CD1c-positive myeloid dendritic cell (primary cell): ENCODE results near the gene RBAK.
"Not testable (repeated sequence)": the region's sequence is repeated elsewhere in the genome, so short reads cannot be mapped to it uniquely, and the experiment has no call there.

ENCODE experiments used
- DNase-seq: peaks from one replicate; pipeline ENCODE4 v3.0.0-alpha.2; 2016; ENCODE audit errors: extremely low spot score

The RBAK gene

DNA sequence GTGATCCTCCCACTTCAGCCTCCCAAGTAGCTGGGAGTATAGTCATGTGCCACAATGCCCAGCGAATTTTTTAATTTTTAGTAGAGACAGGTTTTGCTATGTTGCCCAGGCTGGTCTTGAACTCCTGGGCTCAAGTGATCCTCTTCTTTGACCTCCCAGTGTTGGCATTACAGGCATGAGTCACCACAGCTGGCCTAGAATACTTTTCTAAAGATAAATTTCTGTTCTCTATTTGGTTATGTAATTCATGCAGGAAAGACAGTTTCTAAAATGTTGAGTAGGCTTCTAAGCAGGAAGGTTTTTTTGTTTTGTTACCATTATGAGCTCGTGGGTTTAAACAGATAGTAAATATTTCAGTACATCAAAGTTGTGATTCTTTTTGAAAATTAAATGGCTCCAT lies 5.0 kb downstream of the RBAK start:
- peak; percentile 3 for DNase-seq

DNA sequence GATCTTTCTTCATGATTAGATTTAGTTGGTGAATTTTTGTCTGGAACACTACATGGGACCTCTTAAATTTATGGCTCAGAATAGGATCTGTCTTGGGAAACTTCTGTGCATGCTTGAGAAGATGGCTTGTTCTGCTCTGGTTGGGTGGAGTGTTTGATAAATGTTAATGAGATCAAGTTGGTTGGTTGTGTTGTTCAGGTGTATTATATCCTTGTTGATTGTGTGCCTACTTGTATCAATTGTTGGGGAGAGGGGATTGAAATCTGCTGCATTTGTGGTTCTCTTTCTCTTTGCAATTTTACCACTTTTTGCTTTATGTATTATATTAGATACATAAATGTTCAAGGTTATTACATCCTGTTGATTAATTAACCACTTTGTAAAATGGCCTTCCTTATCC lies 6.1 kb downstream of the RBAK start:
- not testable (repeated sequence) for DNase-seq

DNA sequence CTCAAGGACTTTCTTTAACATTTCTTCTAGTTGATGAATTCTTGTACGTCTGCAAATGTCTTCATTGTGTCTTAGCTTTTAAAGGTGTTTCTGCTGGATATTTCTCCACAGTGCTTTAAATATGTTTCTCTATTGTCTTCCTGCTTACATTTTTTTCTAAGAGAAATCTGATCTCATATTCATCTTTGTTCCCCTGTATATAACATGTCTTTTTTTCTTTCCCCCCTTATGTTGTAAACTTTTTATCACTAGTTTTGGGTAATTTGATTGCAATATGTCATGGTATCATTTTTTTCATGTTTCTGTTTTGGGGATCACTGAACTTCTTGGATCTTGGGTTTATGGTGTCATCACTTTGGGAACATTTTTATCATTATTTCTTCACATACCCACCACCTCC lies 7.5 kb downstream of the RBAK start:
- no peak for DNase-seq

DNA sequence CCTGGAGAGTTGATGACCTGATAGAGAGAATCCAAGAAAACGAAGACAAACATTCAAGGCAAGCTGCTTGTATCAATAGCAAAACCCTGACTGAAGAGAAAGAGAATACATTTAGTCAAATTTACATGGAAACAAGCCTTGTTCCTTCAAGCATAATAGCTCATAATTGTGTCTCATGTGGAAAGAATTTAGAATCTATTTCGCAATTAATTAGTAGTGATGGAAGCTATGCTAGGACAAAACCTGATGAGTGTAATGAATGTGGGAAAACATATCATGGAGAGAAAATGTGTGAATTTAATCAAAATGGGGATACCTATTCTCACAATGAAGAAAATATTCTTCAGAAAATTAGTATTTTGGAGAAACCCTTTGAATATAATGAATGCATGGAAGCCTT lies 18.0 kb downstream of the RBAK start:
- DNase-seq = no peak

DNA sequence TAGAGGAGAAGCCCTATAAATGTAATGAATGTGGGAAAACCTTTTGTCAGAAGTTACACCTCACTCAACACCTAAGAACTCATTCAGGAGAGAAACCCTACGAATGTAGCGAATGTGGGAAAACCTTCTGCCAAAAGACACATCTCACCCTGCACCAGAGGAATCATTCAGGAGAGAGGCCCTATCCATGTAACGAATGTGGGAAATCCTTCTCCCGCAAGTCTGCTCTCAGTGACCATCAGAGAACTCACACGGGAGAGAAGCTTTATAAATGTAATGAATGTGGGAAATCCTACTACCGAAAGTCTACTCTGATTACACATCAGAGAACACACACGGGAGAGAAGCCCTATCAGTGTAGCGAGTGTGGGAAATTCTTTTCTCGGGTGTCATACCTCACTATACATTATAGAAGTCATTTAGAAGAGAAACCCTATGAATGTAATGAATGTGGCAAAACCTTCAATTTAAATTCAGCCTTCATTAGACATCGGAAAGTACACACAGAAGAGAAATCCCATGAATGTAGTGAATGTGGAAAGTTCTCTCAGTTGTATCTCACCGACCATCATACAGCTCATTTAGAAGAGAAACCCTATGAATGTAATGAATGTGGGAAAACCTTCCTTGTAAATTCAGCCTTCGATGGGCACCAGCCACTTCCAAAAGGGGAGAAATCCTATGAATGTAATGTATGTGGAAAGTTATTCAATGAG lies 18.9 kb downstream of the RBAK start:
- DNase-seq = no peak

DNA sequence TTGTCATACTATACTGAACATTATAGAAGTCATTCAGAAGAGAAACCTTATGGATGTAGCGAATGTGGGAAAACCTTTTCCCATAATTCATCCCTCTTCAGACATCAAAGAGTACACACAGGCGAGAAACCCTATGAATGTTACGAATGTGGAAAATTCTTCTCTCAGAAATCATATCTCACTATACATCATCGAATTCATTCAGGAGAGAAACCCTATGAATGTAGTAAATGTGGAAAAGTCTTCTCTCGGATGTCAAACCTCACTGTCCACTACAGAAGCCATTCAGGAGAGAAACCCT lies 19.4 kb downstream of the RBAK start:
- no peak for DNase-seq

DNA sequence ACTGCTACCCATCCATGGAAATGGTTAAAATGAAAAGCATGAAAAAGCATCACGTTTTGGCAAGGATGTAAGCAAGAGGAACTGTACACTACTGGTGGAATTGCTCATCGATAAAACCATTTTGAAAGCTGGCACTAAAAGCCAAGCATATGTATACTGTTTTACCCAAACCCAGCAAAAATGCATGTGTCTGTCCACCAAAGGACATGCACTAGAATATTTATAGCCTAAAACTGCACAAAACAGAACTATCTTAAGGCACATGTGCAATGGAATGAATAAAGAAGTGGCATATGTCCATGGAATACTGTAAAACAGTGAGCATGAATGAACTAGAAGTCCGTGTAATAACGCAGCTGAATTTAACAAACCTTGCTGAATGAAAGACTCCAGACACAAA lies 22.9 kb downstream of the RBAK start:
- DNase-seq = no peak

DNA sequence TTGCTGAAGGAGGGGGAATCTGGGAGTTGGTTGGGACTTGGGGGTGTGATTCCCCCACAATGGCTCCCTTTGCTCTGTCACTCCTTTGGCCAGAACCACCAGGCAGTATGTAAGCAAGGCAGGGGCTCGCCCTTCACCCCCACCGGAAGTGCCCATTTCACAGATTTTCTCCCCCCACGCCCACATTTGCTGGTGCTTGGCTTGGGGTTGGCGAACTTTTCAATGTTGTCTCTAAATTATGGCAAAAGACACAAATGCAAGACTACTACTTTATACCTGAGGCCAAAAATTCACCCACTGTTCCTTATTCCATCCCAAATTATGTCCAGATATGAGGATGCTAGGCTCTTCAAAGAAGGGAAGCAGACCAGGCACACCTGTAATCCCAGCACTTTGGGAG lies 24.5 kb downstream of the RBAK start:
- no peak for DNase-seq

DNA sequence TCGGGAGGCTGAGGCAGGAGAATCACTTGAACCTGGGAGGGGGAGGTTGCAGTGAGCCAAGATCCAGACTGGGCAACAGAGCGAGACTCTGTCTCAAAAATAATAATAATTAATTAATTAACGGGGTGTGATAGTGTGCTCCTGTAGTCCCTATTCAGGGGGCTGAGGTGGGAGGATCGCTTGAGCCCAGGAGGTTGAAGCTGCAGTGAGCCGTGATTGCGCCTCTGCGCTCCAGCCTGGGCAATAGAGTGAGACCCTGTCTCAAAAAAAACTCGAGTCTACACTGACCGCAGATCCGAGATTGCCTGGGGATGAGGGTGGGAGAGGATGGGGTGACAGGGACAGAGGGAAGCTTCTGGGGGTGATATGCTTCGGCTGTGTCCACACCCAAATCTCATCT lies 29.5 kb downstream of the RBAK start:
- not testable (repeated sequence) for DNase-seq

DNA sequence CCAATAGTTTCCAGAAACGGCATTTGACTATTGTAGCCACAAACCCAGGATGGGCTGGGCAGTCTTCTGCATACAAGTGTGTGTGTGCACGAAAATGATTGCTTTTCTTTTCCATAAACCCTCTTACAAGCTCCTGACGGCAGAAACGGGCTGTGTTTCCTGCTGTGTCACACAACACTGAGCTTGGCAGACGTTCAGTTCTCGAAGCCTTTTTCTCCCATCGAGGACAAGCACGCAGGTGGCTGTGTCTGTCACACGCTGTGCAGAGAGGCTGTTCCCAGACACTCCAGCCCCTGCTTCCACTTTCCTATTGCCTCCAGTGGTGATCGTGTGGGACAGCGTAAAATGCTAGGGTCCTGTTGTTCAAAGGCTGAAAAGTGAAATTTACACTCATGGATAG lies 32.1 kb downstream of the RBAK start:
- DNase-seq = no peak

DNA sequence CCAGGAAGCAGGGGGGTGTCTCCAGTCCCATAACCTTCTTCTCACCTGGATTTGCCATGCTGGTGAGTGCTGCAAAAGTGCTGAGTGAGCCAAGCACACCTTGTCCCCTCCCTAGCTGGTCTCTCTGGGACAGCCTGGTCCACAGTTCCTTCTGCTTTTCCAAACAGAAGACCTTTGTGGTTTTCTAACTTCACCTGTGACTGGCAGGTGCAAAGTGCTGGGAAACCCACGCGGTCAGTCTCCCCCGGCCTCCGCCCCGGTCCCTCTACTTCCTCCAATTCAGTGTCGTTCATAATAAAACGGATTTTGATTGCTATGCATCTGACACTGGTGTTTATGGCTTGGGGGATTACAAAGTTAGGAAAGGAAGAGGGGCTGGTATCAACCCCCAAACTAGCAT lies 37.1 kb downstream of the RBAK start:
- no peak for DNase-seq

DNA sequence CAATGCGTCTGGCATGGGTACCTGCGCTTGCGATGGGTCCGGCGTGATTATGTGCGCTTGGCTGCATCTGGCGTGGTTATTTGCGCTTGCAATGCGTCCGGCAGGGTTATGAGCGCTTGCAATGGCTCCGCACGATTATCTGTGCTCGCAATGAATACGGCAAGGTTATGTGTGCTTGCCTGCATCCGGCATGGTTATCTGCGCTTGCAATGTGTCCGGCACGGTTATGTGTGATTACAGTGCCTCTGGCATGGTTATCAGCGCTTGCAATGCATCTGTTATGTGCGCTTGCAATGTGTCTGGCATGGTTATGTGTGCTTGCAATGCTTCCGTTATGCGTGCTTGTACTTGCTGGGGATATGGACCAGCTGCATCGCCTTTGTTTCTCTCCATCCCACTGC lies 37.7 kb downstream of the RBAK start:
- DNase-seq = no peak

DNA sequence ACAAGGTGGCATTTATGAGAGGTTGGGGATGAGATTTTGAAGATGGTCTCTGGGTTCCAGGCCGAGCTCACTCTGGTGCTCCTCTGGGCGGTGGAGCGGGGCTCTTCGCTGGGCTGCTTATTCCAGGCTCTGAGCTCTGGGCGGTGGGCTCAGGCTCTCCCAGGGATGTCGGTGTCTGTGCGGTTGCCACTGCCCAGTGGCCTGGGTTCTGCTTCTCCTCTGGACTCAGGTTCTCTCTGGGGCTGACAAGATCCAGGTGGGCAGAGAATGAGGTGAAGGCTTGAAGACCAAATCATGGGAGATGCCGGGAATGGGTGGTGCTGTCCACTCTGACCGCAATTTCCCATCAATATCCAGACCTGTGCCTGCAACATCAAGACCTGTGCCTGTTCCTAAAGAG lies 40.6 kb downstream of the RBAK start:
- no peak for DNase-seq

DNA sequence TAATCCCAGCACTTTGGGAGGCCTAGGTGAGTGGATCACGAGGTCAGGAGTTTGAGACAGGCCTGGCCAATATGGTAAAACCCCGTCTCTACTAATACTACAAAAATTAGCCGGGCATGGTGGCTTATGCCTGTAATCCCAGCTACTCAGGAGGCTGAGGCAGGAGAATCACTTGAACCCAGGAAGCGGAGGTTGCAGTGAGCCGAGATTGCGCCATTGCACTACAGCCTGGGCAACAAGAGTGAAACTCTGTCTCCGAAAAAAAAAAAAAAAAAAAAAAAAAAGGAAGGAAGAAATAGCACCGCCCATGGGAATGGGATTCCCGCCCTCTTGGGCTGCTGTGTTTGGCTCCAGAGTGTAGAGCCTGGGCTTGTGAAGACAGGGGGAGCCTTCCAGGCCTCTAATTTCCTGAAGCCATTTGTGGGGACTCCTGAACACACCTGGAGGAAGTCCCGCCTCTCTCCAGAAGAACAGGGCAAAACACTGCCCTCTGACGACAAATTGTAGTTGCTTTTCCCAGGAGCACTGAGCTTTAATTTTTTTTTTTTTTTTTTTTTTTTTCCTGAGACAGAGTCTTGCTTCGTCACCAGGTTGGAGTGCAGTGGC lies 42.7 kb downstream of the RBAK start:
- DNase-seq = not testable (repeated sequence)

DNA sequence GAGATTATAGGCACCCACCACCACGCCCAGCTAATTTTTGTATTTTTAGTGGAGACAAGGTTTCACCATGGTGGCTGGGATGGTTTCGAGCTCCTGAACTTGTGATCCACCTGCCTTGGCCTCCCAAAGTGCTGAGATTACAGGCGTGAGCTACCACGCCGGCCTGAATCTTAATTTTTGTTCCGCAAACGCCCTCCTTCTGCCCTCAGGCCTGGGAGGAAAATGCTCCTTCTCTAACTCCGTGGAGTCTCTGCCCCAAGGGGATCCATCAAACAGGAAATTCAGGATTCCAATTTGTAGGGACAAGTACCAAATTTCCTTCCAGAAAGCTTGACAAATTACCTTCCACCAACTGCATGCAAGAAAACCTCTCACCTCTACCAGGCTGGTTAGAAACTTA lies 43.2 kb downstream of the RBAK start:
- DNase-seq = no peak

DNA sequence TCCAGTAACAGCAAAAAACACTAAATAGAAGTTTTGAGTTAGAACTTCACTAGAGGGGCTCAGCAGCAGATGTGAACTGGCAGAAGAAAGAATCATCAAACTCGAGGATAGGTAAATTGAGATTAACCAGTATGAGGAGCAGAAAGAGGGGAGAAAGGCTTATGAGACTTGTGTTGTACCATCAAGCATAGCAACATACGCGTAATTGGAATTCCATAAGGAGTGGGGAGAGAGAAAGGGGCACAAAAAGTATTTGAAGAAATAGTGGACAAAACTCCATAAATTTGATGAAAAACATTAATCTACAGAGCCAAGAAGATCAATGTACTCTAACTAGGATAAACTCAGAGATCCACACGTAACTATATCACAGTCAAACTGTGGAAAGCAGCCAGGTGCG lies 48.3 kb downstream of the RBAK start:
- no peak for DNase-seq

DNA sequence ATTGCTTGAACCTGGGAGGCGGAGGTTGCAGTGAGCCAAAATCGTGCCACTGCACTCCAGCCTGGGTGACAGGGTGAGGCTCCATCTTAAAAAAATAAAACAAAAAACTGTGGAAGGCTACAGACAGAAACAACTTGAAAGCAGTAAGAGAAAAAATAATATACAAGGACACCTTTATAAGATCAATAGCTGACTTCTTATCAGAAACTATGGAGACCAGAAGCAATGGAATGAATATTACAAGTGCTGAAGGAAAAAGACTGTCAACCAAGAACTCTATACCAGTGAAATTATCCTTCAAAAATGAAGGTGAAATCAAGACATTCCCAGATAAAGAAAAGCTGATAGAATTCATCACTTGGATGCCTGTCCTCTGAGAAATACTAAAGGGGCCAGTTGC lies 49.0 kb downstream of the RBAK start:
- DNase-seq = no peak

DNA sequence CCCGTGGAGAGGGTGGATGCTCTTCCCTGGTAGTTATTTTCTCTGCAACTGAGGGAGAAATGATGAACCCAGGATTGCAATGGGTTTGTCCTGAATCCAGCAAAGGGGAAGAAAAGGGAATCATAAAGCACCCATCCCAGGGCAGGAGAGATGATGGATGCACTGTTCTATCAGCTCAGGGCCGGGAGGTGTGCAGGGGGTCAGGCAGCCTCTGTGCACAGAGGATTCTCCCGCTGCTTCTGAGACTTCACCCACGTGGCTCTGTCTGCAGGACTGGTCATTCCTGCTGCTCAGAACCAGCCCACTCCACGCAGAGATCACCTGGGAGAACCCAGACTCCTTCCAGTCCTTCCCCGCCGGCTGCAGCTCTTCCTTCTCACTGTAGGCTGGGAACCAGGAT lies 70.7 kb downstream of the RBAK start:
- DNase-seq = no peak

DNA sequence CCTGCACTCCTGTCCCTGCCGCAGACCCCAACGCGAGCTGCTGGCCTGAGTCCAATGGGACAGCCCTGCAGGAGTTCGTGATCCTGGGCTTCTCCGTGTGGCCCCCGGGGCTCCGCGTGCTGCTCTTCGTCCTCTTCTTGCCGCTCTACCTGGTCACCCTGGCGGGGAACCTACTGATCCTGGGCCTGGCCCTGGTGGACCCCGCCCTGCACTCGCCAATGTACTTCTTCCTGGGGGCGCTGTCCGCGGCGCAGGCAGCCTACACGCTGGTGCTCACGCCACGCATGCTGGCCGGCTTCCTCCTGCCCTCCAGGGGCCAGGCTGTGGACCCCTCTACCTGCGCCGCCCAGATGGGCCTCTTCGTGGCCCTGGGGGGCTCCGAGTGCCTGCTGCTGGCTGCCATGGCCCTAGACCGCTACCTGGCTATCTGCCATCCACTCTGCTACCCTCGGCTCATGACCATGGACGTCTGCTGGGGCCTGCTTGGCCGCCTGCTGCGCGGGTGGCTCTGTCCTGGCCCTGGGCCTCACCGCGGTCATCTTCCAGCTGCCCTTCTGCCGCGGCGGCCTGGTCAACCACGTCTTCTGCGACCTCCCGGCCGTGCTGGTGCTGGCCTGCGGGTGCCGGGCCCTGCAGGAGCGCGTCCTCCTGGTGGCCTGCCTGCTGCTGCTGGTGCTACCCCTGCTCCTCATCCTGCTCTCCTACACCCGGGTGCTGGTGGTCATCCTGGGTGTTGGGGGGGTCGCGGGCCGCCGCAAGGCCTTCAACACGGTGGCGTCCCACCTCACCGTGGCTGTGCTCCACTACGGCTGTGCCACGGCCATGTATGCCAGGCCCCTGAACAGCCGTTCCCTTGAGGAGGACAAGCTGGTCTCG lies 71.7 kb downstream of the RBAK start:
- DNase-seq = no peak
